NT2/D1 (cell line): ENCODE data around the gene PRKAG3.

Source experiments
- DNase-seq: peaks from one replicate; pipeline ENCODE4 v3.0.0-alpha.2; 2011; ENCODE audit warnings: low read depth, low spot score
- H3K27me3 ChIP-seq: 2 replicates; pipeline ENCODE4 v1.6.0; 2011; ENCODE audit warnings: mild to moderate bottlenecking; ENCODE audit not compliant: insufficient read length, insufficient read depth
- H3K36me3 ChIP-seq: 2 replicates; pipeline ENCODE4 v1.6.1; 2011; ENCODE audit warnings: mild to moderate bottlenecking, low read length, mixed read lengths; ENCODE audit not compliant: insufficient read depth, insufficient read length
- H3K4me1 ChIP-seq: 2 replicates; pipeline ENCODE4 v1.5.1; 2011; ENCODE audit not compliant: insufficient read depth, insufficient read length
- H3K4me3 ChIP-seq: 2 replicates; pipeline ENCODE4 v1.5.1; 2011; ENCODE audit warnings: low read depth; ENCODE audit not compliant: insufficient read length
- H3K9ac ChIP-seq: 2 replicates; pipeline ENCODE4 v1.6.0; 2011; ENCODE audit warnings: low read depth; ENCODE audit not compliant: insufficient read length
- H3K9me3 ChIP-seq: 2 replicates; pipeline ENCODE4 v1.5.1; 2011; ENCODE audit warnings: mild to moderate bottlenecking, low read length; ENCODE audit not compliant: insufficient read depth
- SUZ12 ChIP-seq: IDR thresholded peaks from 2 replicates; pipeline ENCODE4 v1.6.1; 2011; ENCODE audit not compliant: insufficient read length, insufficient read depth; ENCODE audit errors: extremely low read depth
- YY1 ChIP-seq: IDR thresholded peaks from 2 replicates; pipeline ENCODE4 v1.6.1; 2011; ENCODE audit not compliant: insufficient read length, insufficient read depth
- ZNF274 ChIP-seq: IDR thresholded peaks from 2 replicates; pipeline ENCODE4 v1.6.1; 2011; ENCODE audit warnings: mild to moderate bottlenecking, low read depth, low read length

Gene PRKAG3

GRCh38 chr2:218799990-218800389, 31.6 kb downstream of the PRKAG3 start:
- H3K36me3 ChIP-seq: no peaks in the 10 kb centered on the region
- H3K4me1 ChIP-seq: peaks cover 2% of the 10 kb centered on the region
- H3K9ac ChIP-seq: no peak overlapping the region
- no peaks in the 10 kb centered on the region for H3K27me3 ChIP-seq
- TF ChIP-seq SUZ12 (no peak), YY1 (no peak), ZNF274 (no peak)
- H3K4me3 ChIP-seq: no peak overlapping the region
- no peak for DNase-seq
- H3K9me3 ChIP-seq: peaks cover 12% of the 10 kb centered on the region

- H3K27me3 ChIP-seq: no peaks in the 10 kb centered on the region
- peaks cover under 1% of the 10 kb centered on the region for H3K9me3 ChIP-seq
- H3K4me1 ChIP-seq: peaks cover 2% of the 10 kb centered on the region
- H3K4me3 ChIP-seq: no peak overlapping the region
- TF ChIP-seq SUZ12 (no peak), YY1 (no peak), ZNF274 (no peak)
- H3K9ac ChIP-seq: no peak overlapping the region
- DNase-seq: no peak
- H3K36me3 ChIP-seq: no peaks in the 10 kb centered on the region
Measured at GRCh38 chr2:218798767-218799504, 32.7 kb downstream of the PRKAG3 start.

GRCh38 chr2:218796691-218797090, 34.9 kb downstream of the PRKAG3 start:
- no peak overlapping the region for H3K9ac ChIP-seq
- H3K27me3 ChIP-seq: no peaks in the 10 kb centered on the region
- H3K4me1 ChIP-seq: peaks cover 2% of the 10 kb centered on the region
- H3K36me3 ChIP-seq: no peaks in the 10 kb centered on the region
- TF ChIP-seq SUZ12 (no peak), ZNF274 (no peak), YY1 (no peak)
- no peaks in the 10 kb centered on the region for H3K9me3 ChIP-seq
- no peak overlapping the region for H3K4me3 ChIP-seq
- no peak for DNase-seq

- DNase-seq: no peak
- H3K27me3 ChIP-seq: no peaks in the 10 kb centered on the region
- no peaks in the 10 kb centered on the region for H3K9me3 ChIP-seq
- no peaks in the 10 kb centered on the region for H3K36me3 ChIP-seq
- TF ChIP-seq YY1 (no peak), SUZ12 (no peak)
- H3K9ac ChIP-seq: no peak overlapping the region
- no peak overlapping the region for H3K4me3 ChIP-seq
- H3K4me1 ChIP-seq: no peaks in the 10 kb centered on the region
Measured at GRCh38 chr2:218792433-218792832, 39.2 kb downstream of the PRKAG3 start.

- no peak overlapping the region for H3K9ac ChIP-seq
- no peaks in the 10 kb centered on the region for H3K4me1 ChIP-seq
- no peaks in the 10 kb centered on the region for H3K36me3 ChIP-seq
- H3K4me3 ChIP-seq: no peak overlapping the region
- DNase-seq: no peak
- H3K27me3 ChIP-seq: peaks cover 8% of the 10 kb centered on the region
- H3K9me3 ChIP-seq: no peaks in the 10 kb centered on the region
- no peak for TF ChIP-seq YY1
- TF ChIP-seq ZNF274: no peak
- no peak for TF ChIP-seq SUZ12
Measured at GRCh38 chr2:218788529-218789255, 42.9 kb downstream of the PRKAG3 start.

- no peak overlapping the region for H3K4me3 ChIP-seq
- no peak for DNase-seq
- H3K4me1 ChIP-seq: no peaks in the 10 kb centered on the region
- no peak for TF ChIP-seq SUZ12
- no peak for TF ChIP-seq ZNF274
- no peak for TF ChIP-seq YY1
- H3K36me3 ChIP-seq: no peaks in the 10 kb centered on the region
- no peak overlapping the region for H3K9ac ChIP-seq
- H3K9me3 ChIP-seq: no peaks in the 10 kb centered on the region
- peaks cover 33% of the 10 kb centered on the region for H3K27me3 ChIP-seq
Measured at GRCh38 chr2:218786133-218786532, 45.5 kb downstream of the PRKAG3 start.

- no peak for DNase-seq
- no peak for TF ChIP-seq SUZ12
- Histone ChIP-seq H3K27me3 (peaks cover 38% of the 10 kb centered on the region), H3K4me1 (no peaks in the 10 kb centered on the region), H3K4me3 (no peak overlapping the region), H3K36me3 (no peaks in the 10 kb centered on the region), H3K9ac (no peak overlapping the region), H3K9me3 (no peaks in the 10 kb centered on the region)
Measured at GRCh38 chr2:218785103-218785502, 46.5 kb downstream of the PRKAG3 start.
